Kidney (tissue), 14 donors: ENCODE measurements around the gene PTGS2. TPM values are rescaled to one million over a fixed set of nuclear protein-coding genes. Genes with fewer than 3 reads are reported as not detected.
A peak's percentile ranks its signal among the peaks of the same experiment; 100 is the strongest.

ENCODE experiments used
- DNase-seq, 5 donors: peaks; one replicate each; pipeline ENCODE4 v3.0.0-alpha.2; 2013 to 2020
- FAIRE-seq: peaks from 2 replicates; lab custom pipeline; 2012; peaks lifted over from hg19 to GRCh38; lab: Jason Lieb, UNC
- H3K27ac ChIP-seq, 2 donors: one replicate each; pipeline ENCODE4 v1.7.0; 2013; ENCODE audit warnings: low read depth in 2 of 2, low read length in 2 of 2, inconsistent platforms in 1 of 2
- H3K27me3 ChIP-seq: one replicate; pipeline ENCODE4 v1.7.1; 2013; ENCODE audit warnings: low read length, inconsistent platforms; ENCODE audit not compliant: control insufficient read depth, insufficient read depth
- H3K36me3 ChIP-seq, 3 donors: one replicate each; pipeline versions ENCODE4 v1.7.0 to v1.7.1; 2013; ENCODE audit warnings: low read length in 3 of 3, control low read depth in 1 of 3, inconsistent platforms in 1 of 3; ENCODE audit not compliant: insufficient read depth in 3 of 3, control insufficient read depth in 2 of 3
- H3K4me1 ChIP-seq, 3 donors: one replicate each; pipeline versions ENCODE4 v1.7.0 to v1.7.1; 2013; ENCODE audit warnings: low read length in 3 of 3, inconsistent platforms in 1 of 3, low read depth in 1 of 3; ENCODE audit not compliant: control insufficient read depth in 2 of 3, insufficient read depth in 2 of 3
- H3K4me3 ChIP-seq, 3 donors: one replicate each; pipeline versions ENCODE4 v1.7.0 to v1.8.1; 2013; ENCODE audit warnings: low read length in 3 of 3, control low read depth in 1 of 3, inconsistent platforms in 1 of 3
- H3K9ac ChIP-seq, 3 donors: one replicate each; pipeline versions ENCODE4 v1.7.0 to v1.7.1; 2013; ENCODE audit warnings: low read length in 3 of 3, control low read depth in 1 of 3, inconsistent platforms in 1 of 3
- H3K9me3 ChIP-seq, 3 donors: one replicate each; pipeline versions ENCODE4 v1.7.0 to v1.7.1; 2013; ENCODE audit warnings: low read length in 3 of 3, control low read depth in 1 of 3, inconsistent platforms in 1 of 3; ENCODE audit not compliant: control insufficient read depth in 2 of 3, insufficient read depth in 1 of 3
- CTCF ChIP-seq: IDR thresholded peaks from 3 replicates; pipeline ENCODE4 v1.5.1; 2012; ENCODE audit warnings: mild to moderate bottlenecking, moderate library complexity, borderline replicate concordance; ENCODE audit not compliant: insufficient read depth; ENCODE audit errors: extremely low read depth
- intact Hi-C: fragments of 100-400 bp; cut with DNase I; formaldehyde crosslinking; loops from one replicate; pipeline ENCODE4 v1.11.1; 2022
- polyA plus RNA-seq: library from polyadenylated mRNA; stranded (reverse); fragments of 350-450 nt; fragmentation: Illumina TruSeq; extraction: RNeasy Lipid Tissue Mini Kit (QIAGEN cat#74804); gene quantifications from one replicate; pipeline ENCODE4 v1.2.3, GENCODE V29; 2014; ENCODE audit warnings: low read depth, low replicate concordance; ENCODE audit not compliant: insufficient read depth
- total RNA-seq: library from RNA; stranded (reverse); fragmentation: NEBNext Ultra II Directional; extraction: Animal tissue kit (Norgen Biotek cat#: 25700); gene quantifications from one replicate; pipeline ENCODE4 v1.2.1, GENCODE V29; 2021
- donor health status: control.
- donor health status: control.
- donor health status: control.
- donor health status: control.
- donor health status: control.
- donor health status: DM: yes; HTN: yes; CAD: no.
- donor health status: Normal renal cell carcinoma (clear cell type).

PTGS2 gene
- total and polyA plus RNA-seq, 2 donors from 2014 or later = 1.5 to 2.7 TPM

- Histone ChIP-seq H3K9me3 (no peaks in the 10 kb centered on the region), H3K9ac (no peak overlapping the region), H3K36me3 (no peaks in the 10 kb centered on the region), H3K27me3 (no peaks in the 10 kb centered on the region), H3K27ac (no peak overlapping the region), H3K4me3 (no peak overlapping the region), H3K4me1 (no peaks in the 10 kb centered on the region)
- TF ChIP-seq CTCF = no peak
- FAIRE-seq (no peak), DNase-seq (peak in 2 of 5 donors; percentile 7 to 10)
- intact Hi-C loops = no loop called here
These were observed 35.9 kb upstream of the PTGS2 start for GRCh38 chr1:186715887-186716809.

DNA sequence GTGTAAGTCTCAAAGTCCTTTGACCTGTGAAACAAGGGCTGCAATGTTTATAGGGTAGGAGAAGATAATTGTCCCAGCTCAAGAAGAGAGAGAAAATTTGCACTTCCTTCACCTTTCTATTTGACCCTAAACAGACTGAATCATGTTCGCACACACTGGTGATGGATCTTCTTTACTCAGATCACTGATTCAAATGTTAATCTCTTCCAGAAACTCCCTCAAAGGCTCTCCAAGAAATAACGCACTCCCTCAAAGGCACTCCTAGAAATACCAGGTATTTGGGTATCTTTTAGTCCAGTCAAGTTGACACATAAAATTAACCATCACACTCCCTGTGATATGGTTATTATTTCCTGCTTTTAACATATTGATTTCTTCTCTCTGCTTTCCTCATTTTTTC lies 30.5 kb upstream of the PTGS2 start:
- Histone ChIP-seq H3K27ac (no peak overlapping the region), H3K9ac (no peak overlapping the region), H3K4me1 (no peaks in the 10 kb centered on the region), H3K9me3 (no peaks in the 10 kb centered on the region), H3K27me3 (no peaks in the 10 kb centered on the region), H3K4me3 (no peak overlapping the region), H3K36me3 (no peaks in the 10 kb centered on the region)
- intact Hi-C loops = no loop called here
- TF ChIP-seq CTCF = no peak
- FAIRE-seq = no peak
- DNase-seq = no peak

GRCh38 chr1:186708694-186709097 lies 28.5 kb upstream of the PTGS2 start:
- H3K4me3 ChIP-seq = no peak overlapping the region

More at GRCh38 chr1:186708694-186709097, 28.5 kb upstream of the PTGS2 start:
- Histone ChIP-seq H3K36me3 (no peaks in the 10 kb centered on the region), H3K9ac (no peak overlapping the region), H3K27ac (no peak overlapping the region), H3K27me3 (no peaks in the 10 kb centered on the region), H3K4me1 (no peaks in the 10 kb centered on the region), H3K9me3 (no peaks in the 10 kb centered on the region)
- no peak for DNase-seq
- FAIRE-seq = peak; percentile 29
- no peak for TF ChIP-seq CTCF
- intact Hi-C loops = no loop called here
